ENCODE measurements around the gene IFT20. TPM values are rescaled to one million over a fixed set of nuclear protein-coding genes. Genes with fewer than 3 reads are reported as not detected.

IFT20 gene
- polyA plus RNA-seq, 2 of the 4 experiments (the other 2 are of a cell fraction) = 56.8 to 72.1 TPM

DNA sequence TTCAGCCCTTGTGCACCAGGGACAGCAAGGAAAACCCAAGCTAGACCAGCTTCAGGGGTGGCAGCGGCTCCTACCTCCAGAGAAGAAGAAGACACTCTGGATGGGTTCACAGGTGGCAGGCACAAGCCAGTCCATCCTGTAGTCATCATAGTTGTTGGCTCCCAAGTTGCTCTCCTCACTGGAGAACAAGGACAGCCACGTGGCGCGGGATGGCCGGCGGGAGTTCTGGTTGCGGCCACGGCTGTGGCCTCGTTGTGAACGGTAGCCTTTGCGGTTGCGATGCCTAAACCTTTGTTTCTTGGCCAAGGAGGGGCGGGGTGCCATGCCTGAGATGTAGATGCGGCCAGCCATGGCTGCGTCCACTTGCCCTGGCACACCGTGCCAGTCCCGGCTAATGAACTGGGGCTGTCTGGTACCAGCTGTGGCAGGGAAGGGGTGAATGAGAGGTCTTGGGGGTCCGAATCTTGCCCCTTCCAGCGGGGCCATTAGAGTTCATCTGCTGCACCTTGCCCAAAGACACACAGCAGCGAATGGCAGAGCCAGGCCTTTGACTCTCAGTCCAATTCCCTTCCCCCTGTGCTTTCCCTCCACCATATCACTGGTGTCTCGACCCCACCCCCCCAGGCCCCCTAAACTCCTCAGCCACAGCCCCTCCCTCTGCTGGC, 32.5 kb upstream of the IFT20 start:
- H3K27ac ChIP-seq = peak overlapping the region in 1 of 2 experiments; percentile 87; a peak in 3 of 6 replicates
- TF ChIP-seq, protein P1, sequence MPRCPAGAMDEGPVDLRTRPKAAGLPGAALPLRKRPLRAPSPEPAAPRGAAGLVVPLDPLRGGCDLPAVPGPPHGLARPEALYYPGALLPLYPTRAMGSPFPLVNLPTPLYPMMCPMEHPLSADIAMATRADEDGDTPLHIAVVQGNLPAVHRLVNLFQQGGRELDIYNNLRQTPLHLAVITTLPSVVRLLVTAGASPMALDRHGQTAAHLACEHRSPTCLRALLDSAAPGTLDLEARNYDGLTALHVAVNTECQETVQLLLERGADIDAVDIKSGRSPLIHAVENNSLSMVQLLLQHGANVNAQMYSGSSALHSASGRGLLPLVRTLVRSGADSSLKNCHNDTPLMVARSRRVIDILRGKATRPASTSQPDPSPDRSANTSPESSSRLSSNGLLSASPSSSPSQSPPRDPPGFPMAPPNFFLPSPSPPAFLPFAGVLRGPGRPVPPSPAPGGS (IDR thresholded peaks at IDR 0.05) = no peak
- no peak for TF ChIP-seq BHLHE40 (IDR thresholded peaks at IDR 0.05; ENCODE audit: low read depth, low read length)
- no peak for TF ChIP-seq SMC3 (IDR thresholded peaks at IDR 0.05)
- no peak for TF ChIP-seq POLR2AphosphoS2 (conservative IDR thresholded peaks at IDR 0.05; ENCODE audit: low read length)
- no peak for TF ChIP-seq HOXB13 (CRISPR knock-in tag; IDR thresholded peaks at IDR 0.05; ENCODE audit: low read depth)
- TF ChIP-seq, protein P2, sequence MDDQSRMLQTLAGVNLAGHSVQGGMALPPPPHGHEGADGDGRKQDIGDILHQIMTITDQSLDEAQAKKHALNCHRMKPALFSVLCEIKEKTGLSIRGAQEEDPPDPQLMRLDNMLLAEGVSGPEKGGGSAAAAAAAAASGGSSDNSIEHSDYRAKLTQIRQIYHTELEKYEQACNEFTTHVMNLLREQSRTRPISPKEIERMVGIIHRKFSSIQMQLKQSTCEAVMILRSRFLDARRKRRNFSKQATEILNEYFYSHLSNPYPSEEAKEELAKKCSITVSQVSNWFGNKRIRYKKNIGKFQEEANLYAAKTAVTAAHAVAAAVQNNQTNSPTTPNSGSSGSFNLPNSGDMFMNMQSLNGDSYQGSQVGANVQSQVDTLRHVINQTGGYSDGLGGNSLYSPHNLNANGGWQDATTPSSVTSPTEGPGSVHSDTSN (IDR thresholded peaks at IDR 0.05) = no peak
- TF ChIP-seq RCOR1 (IDR thresholded peaks at IDR 0.05; ENCODE audit: low read depth, low read length) = no peak
- TF ChIP-seq, protein P3, sequence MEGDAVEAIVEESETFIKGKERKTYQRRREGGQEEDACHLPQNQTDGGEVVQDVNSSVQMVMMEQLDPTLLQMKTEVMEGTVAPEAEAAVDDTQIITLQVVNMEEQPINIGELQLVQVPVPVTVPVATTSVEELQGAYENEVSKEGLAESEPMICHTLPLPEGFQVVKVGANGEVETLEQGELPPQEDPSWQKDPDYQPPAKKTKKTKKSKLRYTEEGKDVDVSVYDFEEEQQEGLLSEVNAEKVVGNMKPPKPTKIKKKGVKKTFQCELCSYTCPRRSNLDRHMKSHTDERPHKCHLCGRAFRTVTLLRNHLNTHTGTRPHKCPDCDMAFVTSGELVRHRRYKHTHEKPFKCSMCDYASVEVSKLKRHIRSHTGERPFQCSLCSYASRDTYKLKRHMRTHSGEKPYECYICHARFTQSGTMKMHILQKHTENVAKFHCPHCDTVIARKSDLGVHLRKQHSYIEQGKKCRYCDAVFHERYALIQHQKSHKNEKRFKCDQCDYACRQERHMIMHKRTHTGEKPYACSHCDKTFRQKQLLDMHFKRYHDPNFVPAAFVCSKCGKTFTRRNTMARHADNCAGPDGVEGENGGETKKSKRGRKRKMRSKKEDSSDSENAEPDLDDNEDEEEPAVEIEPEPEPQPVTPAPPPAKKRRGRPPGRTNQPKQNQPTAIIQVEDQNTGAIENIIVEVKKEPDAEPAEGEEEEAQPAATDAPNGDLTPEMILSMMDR (IDR thresholded peaks at IDR 0.05) = no peak
- TF ChIP-seq HOXB5 (CRISPR knock-in tag; IDR thresholded peaks at IDR 0.05) = no peak
- no peak for TF ChIP-seq CHD2 (IDR thresholded peaks at IDR 0.05; ENCODE audit: low read length, partially characterized antibody)
- TF ChIP-seq CBX2 (IDR thresholded peaks at IDR 0.05; ENCODE audit: borderline replicate concordance, low read depth) = no peak
- TF ChIP-seq ZSCAN20 (CRISPR knock-in tag; IDR thresholded peaks at IDR 0.05) = no peak
- no peak for TF ChIP-seq ZFP36 (IDR thresholded peaks at IDR 0.05; ENCODE audit: borderline replicate concordance, partially characterized antibody)
- no peak for TF ChIP-seq NPAS2 (CRISPR knock-in tag; IDR thresholded peaks at IDR 0.05; ENCODE audit: borderline replicate concordance)
- TF ChIP-seq, protein P4, sequence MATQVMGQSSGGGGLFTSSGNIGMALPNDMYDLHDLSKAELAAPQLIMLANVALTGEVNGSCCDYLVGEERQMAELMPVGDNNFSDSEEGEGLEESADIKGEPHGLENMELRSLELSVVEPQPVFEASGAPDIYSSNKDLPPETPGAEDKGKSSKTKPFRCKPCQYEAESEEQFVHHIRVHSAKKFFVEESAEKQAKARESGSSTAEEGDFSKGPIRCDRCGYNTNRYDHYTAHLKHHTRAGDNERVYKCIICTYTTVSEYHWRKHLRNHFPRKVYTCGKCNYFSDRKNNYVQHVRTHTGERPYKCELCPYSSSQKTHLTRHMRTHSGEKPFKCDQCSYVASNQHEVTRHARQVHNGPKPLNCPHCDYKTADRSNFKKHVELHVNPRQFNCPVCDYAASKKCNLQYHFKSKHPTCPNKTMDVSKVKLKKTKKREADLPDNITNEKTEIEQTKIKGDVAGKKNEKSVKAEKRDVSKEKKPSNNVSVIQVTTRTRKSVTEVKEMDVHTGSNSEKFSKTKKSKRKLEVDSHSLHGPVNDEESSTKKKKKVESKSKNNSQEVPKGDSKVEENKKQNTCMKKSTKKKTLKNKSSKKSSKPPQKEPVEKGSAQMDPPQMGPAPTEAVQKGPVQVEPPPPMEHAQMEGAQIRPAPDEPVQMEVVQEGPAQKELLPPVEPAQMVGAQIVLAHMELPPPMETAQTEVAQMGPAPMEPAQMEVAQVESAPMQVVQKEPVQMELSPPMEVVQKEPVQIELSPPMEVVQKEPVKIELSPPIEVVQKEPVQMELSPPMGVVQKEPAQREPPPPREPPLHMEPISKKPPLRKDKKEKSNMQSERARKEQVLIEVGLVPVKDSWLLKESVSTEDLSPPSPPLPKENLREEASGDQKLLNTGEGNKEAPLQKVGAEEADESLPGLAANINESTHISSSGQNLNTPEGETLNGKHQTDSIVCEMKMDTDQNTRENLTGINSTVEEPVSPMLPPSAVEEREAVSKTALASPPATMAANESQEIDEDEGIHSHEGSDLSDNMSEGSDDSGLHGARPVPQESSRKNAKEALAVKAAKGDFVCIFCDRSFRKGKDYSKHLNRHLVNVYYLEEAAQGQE (IDR thresholded peaks at IDR 0.05) = no peak
- no peak for TF ChIP-seq ZNF302 (CRISPR knock-in tag; IDR thresholded peaks at IDR 0.05)
- no peak for TF ChIP-seq JUNB (IDR thresholded peaks at IDR 0.05)
- no peak for TF ChIP-seq MAFK (IDR thresholded peaks at IDR 0.05; ENCODE audit: partially characterized antibody)
- TF ChIP-seq EHF (CRISPR knock-in tag; IDR thresholded peaks at IDR 0.05) = no peak
- H3K9me3 ChIP-seq = no peaks in the 10 kb centered on the region
- POLR2A ChIA-PET = interaction anchor here (0.6 to 2.3 kb wide), 4 partner anchors 9 to 36 kb away, joined by 3 to 27 read pairs (median 6); partner anchors contain the start of gene POLDIP2
- no peak for FAIRE-seq
- peaks cover 28% of the 10 kb centered on the region for H3K4me1 ChIP-seq
- CTCF ChIA-PET = interaction anchor here (1.0 to 5.5 kb wide), 4 partner anchors 10 to 173 kb away, joined by 3 to 27 read pairs (median 6); partner anchors contain the start of gene POLDIP2
- WGBS (ENCODE audit: missing lambda C conversion rate) = 89% methylated on average over 21 of the region's 21 CpGs
- no peak overlapping the region for H3K4me2 ChIP-seq
- no peak for ATAC-seq
- DNase-seq (ENCODE audit: low read depth in 1 of 2, low spot score in 1 of 2) = no peak
- no peak overlapping the region for H3K4me3 ChIP-seq
